Retinal pigment epithelial cell (primary cell): Measurements from ENCODE around the gene POU1F1.
"Not testable (repeated sequence)": the region's sequence is repeated elsewhere in the genome, so short reads cannot be mapped to it uniquely, and the experiment has no call there.

Source experiments
- DNase-seq: peaks from one replicate; pipeline ENCODE4 v3.0.0-alpha.2; 2010; ENCODE audit warnings: low read depth
- H3K4me3 ChIP-seq: 2 replicates; pipeline ENCODE4 v1.5.1; 2011; ENCODE audit warnings: mild to moderate bottlenecking, low read length, control low read depth, moderate library complexity
- CTCF ChIP-seq: conservative IDR thresholded peaks from 2 replicates; pipeline ENCODE4 v1.5.1; 2011; ENCODE audit warnings: low read depth, low read length, control low read depth, inconsistent platforms

The POU1F1 gene

GRCh38 chr3:87260270-87260669 is 16.1 kb downstream of the POU1F1 start:
- DNase-seq, result no peak
- H3K4me3 ChIP-seq, result no peak overlapping the region

GRCh38 chr3:87250009-87250408 is 26.4 kb downstream of the POU1F1 start:
- H3K4me3 ChIP-seq, result no peak overlapping the region
- DNase-seq, result no peak
- TF ChIP-seq CTCF, result no peak

More at GRCh38 chr3:87260270-87260669, 16.1 kb downstream of the POU1F1 start:
- TF ChIP-seq CTCF, result peak; percentile 72

DNA sequence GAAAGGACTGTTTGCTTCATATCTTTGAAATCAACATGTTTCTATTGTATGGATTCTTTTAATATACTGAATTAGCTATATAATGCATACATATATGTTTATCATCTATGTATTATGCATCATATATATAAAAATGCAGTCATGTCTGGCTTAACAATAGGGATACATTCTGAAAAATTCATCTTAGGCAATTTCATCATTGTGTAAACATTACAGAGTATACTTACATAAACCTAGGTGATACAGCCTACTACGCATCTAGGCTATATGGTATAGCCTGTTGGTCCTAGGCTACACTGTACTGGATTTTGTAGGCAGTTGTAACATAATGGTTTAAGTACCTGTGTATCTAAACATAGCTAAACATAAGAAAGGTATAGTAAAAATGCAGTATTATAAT is 27.6 kb downstream of the POU1F1 start:
- no peak overlapping the region for H3K4me3 ChIP-seq
- no peak for TF ChIP-seq CTCF
- no peak for DNase-seq

- DNase-seq, H3K4me3 ChIP-seq: not testable (repeated sequence)
Measured at GRCh38 chr3:87248231-87248630, 28.2 kb downstream of the POU1F1 start.

GRCh38 chr3:87247430-87247773 is 29.0 kb downstream of the POU1F1 start:
- no peak overlapping the region for H3K4me3 ChIP-seq
- DNase-seq, result no peak
- no peak for TF ChIP-seq CTCF

GRCh38 chr3:87246662-87247429 is 29.5 kb downstream of the POU1F1 start:
- TF ChIP-seq CTCF, result no peak
- no peak for DNase-seq
- H3K4me3 ChIP-seq, result no peak overlapping the region

DNA sequence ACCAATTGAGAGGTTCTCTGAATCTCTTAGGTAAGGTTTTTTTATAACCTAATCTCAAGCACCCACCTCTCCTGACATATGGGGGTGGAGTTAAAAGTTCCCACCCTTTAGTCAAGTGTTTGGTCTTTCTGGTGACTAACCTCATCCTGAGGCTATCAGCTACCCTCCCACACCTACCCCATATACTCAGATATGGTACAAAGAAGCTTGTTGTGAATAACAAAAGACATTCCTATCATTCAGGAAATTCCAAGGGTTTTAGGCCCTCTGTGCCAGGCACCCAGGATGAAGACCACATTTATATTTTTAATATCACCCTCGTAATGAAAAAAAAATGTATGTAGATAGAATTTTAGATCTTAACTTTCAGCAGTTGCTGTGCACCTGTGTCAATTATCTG is 40.3 kb downstream of the POU1F1 start:
- no peak for DNase-seq
- no peak overlapping the region for H3K4me3 ChIP-seq
- no peak for TF ChIP-seq CTCF

DNA sequence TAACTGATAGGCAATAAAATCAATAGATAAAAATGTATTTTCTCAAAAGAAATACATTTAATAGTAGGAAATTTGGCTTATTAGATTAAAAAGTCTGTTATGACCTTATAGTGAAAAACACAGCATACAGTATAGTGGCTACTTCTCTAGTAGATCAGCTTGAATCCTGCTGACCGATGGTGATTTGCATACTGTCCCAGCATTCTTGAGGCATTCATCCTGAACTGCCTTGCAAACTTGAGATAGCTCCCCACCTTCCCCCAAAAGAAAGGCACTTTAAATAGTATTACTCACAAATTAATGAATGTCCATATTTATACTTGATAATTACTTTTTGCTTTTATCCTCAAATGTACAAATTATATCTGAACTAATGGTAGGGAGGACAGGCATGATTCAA is 42.6 kb downstream of the POU1F1 start:
- no peak overlapping the region for H3K4me3 ChIP-seq
- TF ChIP-seq CTCF, result no peak
- DNase-seq, result no peak
